ENCODE results near the gene WFDC12.

The WFDC12 gene

DNA sequence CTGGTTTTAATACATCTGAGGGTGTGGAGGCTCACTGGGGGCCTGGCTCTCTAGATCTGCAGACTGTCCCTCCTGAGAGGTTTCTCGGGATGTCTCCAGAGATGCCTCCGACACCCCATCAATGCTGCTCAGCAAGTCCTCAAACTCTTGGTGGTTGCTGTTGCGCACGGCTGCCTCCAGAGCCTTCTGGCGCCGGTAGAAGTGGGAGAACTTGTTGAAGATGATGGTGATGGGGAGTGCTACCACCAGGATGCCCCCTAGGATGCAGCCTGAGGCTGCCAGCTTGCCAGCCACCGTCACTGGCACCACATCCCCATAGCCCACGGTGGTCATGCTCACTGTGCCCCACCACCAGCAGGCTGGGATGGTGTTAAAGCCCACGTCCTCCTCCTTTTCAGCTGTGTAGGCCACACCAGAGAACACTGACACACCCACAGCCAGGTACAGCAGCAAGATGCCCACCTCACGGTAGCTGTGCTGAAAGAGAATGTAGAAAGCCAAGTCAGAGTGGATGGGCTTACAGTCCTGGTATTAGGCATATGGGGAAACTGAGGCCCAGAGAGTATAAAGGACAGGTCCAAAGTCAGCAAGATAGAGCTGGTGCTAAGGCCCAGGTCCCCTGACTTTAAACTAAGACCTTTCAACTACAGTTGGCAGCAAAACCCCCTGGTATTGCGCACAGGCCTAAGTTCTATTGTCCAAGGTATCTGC, 29.2 kb downstream of the WFDC12 start:
- no peak overlapping the region for H3K4me3 ChIP-seq (ENCODE audit: low read depth in 1 of 2, low read length in 2 of 2)
- H3K27me3 ChIP-seq (ENCODE audit: control insufficient read depth in 1 of 2, insufficient read depth in 2 of 2, low read length in 2 of 2): peaks cover 26 to 33% of the 10 kb centered on the region in 2 donors
- no peaks in the 10 kb centered on the region for H3K36me3 ChIP-seq (ENCODE audit: control insufficient read depth in 1 of 2, insufficient read depth in 2 of 2, low read length in 2 of 2)
- H3K27ac ChIP-seq (ENCODE audit: low read depth, low read length): no peak overlapping the region
- H3K9me3 ChIP-seq (ENCODE audit: control insufficient read depth in 1 of 2, low read length in 2 of 2): no peaks in the 10 kb centered on the region
- no peaks in the 10 kb centered on the region for H3K4me1 ChIP-seq (ENCODE audit: control insufficient read depth in 1 of 2, insufficient read depth in 2 of 2, low read length in 2 of 2)
- no peak overlapping the region for H3K9ac ChIP-seq (ENCODE audit: low read depth in 1 of 2, low read length in 2 of 2)

DNA sequence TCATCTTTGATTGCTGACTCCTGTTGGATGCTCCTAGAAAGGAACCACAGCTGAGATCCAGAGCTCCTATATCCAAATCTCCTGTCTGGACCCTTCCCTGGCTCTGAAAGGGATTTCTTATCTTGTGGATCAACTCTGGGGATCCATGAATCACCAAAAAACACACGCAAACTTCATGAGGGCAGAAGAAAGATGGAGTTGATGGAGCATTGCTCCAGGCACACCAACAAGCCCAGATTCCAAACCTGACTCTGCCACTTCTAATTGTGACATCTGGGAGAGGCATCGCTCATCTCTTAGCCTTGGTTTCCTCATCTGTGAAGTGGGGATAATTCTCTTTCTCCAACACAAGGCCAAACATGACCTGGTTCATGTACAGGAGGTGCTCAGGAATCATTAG, 30.1 kb downstream of the WFDC12 start:
- Histone ChIP-seq H3K4me3 (ENCODE audit: low read depth in 1 of 2, low read length in 2 of 2) (no peak overlapping the region), H3K27ac (ENCODE audit: low read depth, low read length) (no peak overlapping the region), H3K27me3 (ENCODE audit: control insufficient read depth in 1 of 2, insufficient read depth in 2 of 2, low read length in 2 of 2) (peaks cover 18 to 25% of the 10 kb centered on the region in 2 donors), H3K36me3 (ENCODE audit: control insufficient read depth in 1 of 2, insufficient read depth in 2 of 2, low read length in 2 of 2) (no peaks in the 10 kb centered on the region), H3K4me1 (ENCODE audit: control insufficient read depth in 1 of 2, insufficient read depth in 2 of 2, low read length in 2 of 2) (no peaks in the 10 kb centered on the region), H3K9me3 (ENCODE audit: control insufficient read depth in 1 of 2, low read length in 2 of 2) (no peaks in the 10 kb centered on the region), H3K9ac (ENCODE audit: low read depth in 1 of 2, low read length in 2 of 2) (no peak overlapping the region)

DNA sequence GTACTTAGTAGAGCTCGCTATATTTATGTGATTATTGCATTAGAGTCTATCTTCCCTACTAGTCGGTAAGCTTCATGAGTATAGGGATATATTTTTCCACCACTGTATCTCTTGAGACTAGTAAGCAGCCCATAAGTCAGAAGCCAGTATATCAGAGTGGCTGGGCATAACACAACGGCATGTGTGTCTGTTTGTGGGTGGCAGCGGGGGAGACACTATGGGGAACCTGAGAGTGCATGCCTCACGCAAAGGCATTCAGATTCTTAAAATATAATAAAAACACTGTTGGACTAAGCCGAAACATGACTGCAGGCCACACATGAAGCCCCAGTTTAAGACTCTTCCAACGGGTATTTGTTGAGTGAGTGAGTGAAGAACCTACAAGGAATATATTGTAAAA, 31.4 kb downstream of the WFDC12 start:
- H3K9me3 ChIP-seq (ENCODE audit: control insufficient read depth in 1 of 2, low read length in 2 of 2): no peaks in the 10 kb centered on the region
- H3K4me1 ChIP-seq (ENCODE audit: control insufficient read depth in 1 of 2, insufficient read depth in 2 of 2, low read length in 2 of 2): no peaks in the 10 kb centered on the region
- no peak overlapping the region for H3K4me3 ChIP-seq (ENCODE audit: low read depth in 1 of 2, low read length in 2 of 2)
- H3K27me3 ChIP-seq (ENCODE audit: control insufficient read depth in 1 of 2, insufficient read depth in 2 of 2, low read length in 2 of 2): peaks cover 10 to 18% of the 10 kb centered on the region in 2 donors
- H3K9ac ChIP-seq (ENCODE audit: low read depth in 1 of 2, low read length in 2 of 2): no peak overlapping the region
- H3K36me3 ChIP-seq (ENCODE audit: control insufficient read depth in 1 of 2, insufficient read depth in 2 of 2, low read length in 2 of 2): no peaks in the 10 kb centered on the region
- H3K27ac ChIP-seq (ENCODE audit: low read depth, low read length): no peak overlapping the region

DNA sequence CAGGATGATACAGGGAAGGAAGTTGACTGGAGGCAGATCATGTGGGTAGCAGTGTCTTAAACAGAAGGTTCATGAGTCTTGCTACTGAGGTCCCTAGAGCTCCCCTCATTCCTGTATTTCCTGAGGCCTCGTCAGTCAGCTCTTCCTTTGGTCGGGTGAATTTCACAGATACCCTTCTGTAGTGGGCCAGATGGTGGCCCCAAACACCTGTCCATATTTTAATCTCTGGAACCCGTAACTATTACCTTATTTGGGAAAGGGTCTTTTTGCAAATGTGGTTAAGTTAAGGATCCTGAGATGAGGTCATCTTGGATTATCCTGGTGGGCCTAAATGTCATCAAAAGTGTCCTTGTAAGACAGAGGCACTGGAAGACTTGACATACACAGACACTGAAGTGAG, 32.9 kb downstream of the WFDC12 start:
- Histone ChIP-seq H3K27ac (ENCODE audit: low read depth, low read length) (no peak overlapping the region), H3K4me1 (ENCODE audit: control insufficient read depth in 1 of 2, insufficient read depth in 2 of 2, low read length in 2 of 2) (no peaks in the 10 kb centered on the region), H3K27me3 (ENCODE audit: control insufficient read depth in 1 of 2, insufficient read depth in 2 of 2, low read length in 2 of 2) (peaks cover 2 to 5% of the 10 kb centered on the region in 2 donors), H3K9ac (ENCODE audit: low read depth in 1 of 2, low read length in 2 of 2) (no peak overlapping the region), H3K9me3 (ENCODE audit: control insufficient read depth in 1 of 2, low read length in 2 of 2) (no peaks in the 10 kb centered on the region), H3K4me3 (ENCODE audit: low read depth in 1 of 2, low read length in 2 of 2) (no peak overlapping the region), H3K36me3 (ENCODE audit: control insufficient read depth in 1 of 2, insufficient read depth in 2 of 2, low read length in 2 of 2) (no peaks in the 10 kb centered on the region)

DNA sequence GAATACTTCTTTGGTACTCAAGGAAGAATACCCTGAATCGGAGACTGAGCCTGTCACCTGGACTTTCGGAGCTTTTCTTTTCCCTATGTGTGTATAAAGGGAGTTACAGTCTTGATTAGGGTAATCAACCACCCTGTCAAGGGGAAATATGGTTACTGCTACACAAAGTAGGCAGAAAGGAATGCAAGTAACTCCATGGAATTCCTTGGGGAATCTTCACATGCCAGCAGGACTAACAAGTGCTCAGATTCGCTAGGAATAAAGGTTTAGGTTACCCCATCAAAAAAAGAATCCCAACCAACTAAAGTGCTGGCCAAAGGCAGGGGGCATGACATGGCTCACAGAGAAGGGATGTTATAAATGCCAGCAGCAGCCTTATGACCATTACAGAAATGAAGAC, 33.8 kb downstream of the WFDC12 start:
- Histone ChIP-seq H3K27me3 (ENCODE audit: control insufficient read depth in 1 of 2, insufficient read depth in 2 of 2, low read length in 2 of 2) (no peaks in the 10 kb centered on the region), H3K4me3 (ENCODE audit: low read depth in 1 of 2, low read length in 2 of 2) (no peak overlapping the region), H3K9me3 (ENCODE audit: control insufficient read depth in 1 of 2, low read length in 2 of 2) (no peaks in the 10 kb centered on the region), H3K9ac (ENCODE audit: low read depth in 1 of 2, low read length in 2 of 2) (no peak overlapping the region), H3K4me1 (ENCODE audit: control insufficient read depth in 1 of 2, insufficient read depth in 2 of 2, low read length in 2 of 2) (no peaks in the 10 kb centered on the region), H3K27ac (ENCODE audit: low read depth, low read length) (no peak overlapping the region), H3K36me3 (ENCODE audit: control insufficient read depth in 1 of 2, insufficient read depth in 2 of 2, low read length in 2 of 2) (no peaks in the 10 kb centered on the region)

DNA sequence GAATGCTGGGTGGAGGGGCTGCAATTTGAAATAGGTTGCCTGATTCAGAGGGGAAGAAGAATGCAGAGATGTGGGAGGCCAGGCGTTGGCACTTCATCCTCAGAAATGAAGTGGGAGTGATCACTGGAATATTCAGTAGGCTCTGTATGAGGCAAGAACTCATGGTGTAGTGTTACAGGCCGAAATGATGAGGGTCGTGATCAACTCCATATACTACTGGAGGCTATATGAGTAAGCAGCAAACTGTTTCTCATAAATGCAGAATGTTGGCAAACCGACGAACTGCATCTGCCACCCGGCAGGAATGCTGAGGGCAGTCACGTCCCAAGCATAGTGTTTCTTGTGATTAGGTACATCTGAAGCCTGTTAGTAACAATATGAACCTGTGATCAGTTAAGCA, 36.0 kb downstream of the WFDC12 start:
- no peaks in the 10 kb centered on the region for H3K36me3 ChIP-seq (ENCODE audit: control insufficient read depth in 1 of 2, insufficient read depth in 2 of 2, low read length in 2 of 2)
- no peaks in the 10 kb centered on the region for H3K4me1 ChIP-seq (ENCODE audit: control insufficient read depth in 1 of 2, insufficient read depth in 2 of 2, low read length in 2 of 2)
- no peaks in the 10 kb centered on the region for H3K9me3 ChIP-seq (ENCODE audit: control insufficient read depth in 1 of 2, low read length in 2 of 2)
- no peak overlapping the region for H3K27ac ChIP-seq (ENCODE audit: low read depth, low read length)
- H3K4me3 ChIP-seq (ENCODE audit: low read depth in 1 of 2, low read length in 2 of 2): no peak overlapping the region
- H3K27me3 ChIP-seq (ENCODE audit: control insufficient read depth in 1 of 2, insufficient read depth in 2 of 2, low read length in 2 of 2): no peaks in the 10 kb centered on the region
- H3K9ac ChIP-seq (ENCODE audit: low read depth in 1 of 2, low read length in 2 of 2): no peak overlapping the region

DNA sequence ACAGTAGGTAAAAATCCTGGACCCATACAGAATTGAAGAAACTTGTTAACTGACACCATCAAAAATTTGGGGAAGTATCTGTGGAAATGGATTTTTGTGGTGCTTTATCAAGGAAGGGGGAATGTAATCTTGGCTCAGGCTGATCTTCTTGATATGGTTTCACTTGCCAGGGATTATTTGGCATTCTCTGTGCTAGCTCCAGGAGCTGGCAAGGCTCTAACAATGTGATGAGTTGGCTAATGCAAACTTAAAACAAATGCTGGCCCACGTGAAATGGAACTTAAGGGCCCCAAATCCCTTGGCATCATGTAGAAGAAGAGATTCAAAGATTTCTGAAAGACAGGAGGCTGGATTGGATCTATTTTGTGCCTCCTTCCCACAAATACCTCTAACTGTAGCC, 36.5 kb downstream of the WFDC12 start:
- Histone ChIP-seq H3K36me3 (ENCODE audit: control insufficient read depth in 1 of 2, insufficient read depth in 2 of 2, low read length in 2 of 2) (peaks cover under 1% of the 10 kb centered on the region in 2 donors), H3K9ac (ENCODE audit: low read depth in 1 of 2, low read length in 2 of 2) (no peak overlapping the region), H3K4me1 (ENCODE audit: control insufficient read depth in 1 of 2, insufficient read depth in 2 of 2, low read length in 2 of 2) (no peaks in the 10 kb centered on the region), H3K27ac (ENCODE audit: low read depth, low read length) (no peak overlapping the region), H3K9me3 (ENCODE audit: control insufficient read depth in 1 of 2, low read length in 2 of 2) (peaks cover 2% of the 10 kb centered on the region in 2 donors), H3K4me3 (ENCODE audit: low read depth in 1 of 2, low read length in 2 of 2) (no peak overlapping the region), H3K27me3 (ENCODE audit: control insufficient read depth in 1 of 2, insufficient read depth in 2 of 2, low read length in 2 of 2) (no peaks in the 10 kb centered on the region)

DNA sequence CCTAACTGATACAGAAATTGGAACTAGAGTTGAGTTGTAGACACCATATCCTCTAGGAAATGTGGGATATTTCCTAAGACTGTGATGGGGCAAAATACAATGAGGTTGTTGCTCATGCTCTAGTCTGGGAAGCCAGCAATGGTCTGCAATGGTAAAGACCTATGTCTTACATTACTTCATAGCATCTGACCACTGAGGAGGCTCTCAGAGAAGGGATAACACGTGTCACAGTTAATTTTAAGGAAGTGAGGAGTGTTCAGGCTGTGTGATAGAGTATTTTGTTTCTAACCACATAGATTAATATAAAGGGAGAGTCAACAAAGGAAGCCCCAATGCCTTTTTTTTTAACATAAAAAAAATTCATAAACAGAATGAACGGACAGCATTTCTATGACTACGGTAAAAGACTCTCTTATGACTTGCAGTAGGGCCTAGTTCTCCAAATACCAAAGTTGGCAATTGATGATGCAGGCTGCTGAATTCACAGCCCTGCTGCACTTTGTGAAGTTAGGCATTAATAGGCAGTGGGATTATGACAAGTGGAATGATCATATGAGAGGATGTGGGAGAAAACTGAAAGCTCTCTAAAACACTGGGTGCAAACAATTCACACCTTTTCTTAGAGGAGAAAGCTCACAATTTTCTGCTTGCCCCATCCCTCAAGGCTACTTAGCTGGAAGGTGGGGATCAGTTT, 37.0 kb downstream of the WFDC12 start:
- no peak overlapping the region for H3K9ac ChIP-seq (ENCODE audit: low read depth in 1 of 2, low read length in 2 of 2)
- H3K36me3 ChIP-seq (ENCODE audit: control insufficient read depth in 1 of 2, insufficient read depth in 2 of 2, low read length in 2 of 2): peaks cover 6% of the 10 kb centered on the region in 2 donors
- H3K9me3 ChIP-seq (ENCODE audit: control insufficient read depth in 1 of 2, low read length in 2 of 2): peaks cover 7% of the 10 kb centered on the region in 2 donors
- H3K4me1 ChIP-seq (ENCODE audit: control insufficient read depth in 1 of 2, insufficient read depth in 2 of 2, low read length in 2 of 2): no peaks in the 10 kb centered on the region
- no peak overlapping the region for H3K27ac ChIP-seq (ENCODE audit: low read depth, low read length)
- no peak overlapping the region for H3K4me3 ChIP-seq (ENCODE audit: low read depth in 1 of 2, low read length in 2 of 2)
- no peaks in the 10 kb centered on the region for H3K27me3 ChIP-seq (ENCODE audit: control insufficient read depth in 1 of 2, insufficient read depth in 2 of 2, low read length in 2 of 2)

DNA sequence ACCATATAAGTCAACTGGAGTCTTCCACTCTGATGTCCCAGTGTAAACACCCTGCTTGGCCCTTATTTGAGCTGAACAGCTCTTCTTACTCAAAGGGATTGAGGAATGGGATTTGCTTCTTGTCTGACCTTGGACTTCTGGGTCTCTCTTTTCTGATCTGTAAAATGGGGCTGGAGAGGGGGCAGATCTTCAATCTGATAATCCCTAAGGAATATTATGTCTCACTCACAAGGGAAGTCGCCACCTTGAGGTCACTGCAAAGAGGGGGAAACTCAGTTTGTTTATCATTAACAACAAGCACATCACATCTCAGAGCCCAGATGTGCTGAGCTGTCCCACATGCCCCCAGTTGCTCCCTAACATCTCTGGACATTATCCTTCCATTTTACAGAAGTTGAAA, 38.4 kb downstream of the WFDC12 start:
- Histone ChIP-seq H3K36me3 (ENCODE audit: control insufficient read depth in 1 of 2, insufficient read depth in 2 of 2, low read length in 2 of 2) (peaks cover 7 to 18% of the 10 kb centered on the region in 2 donors), H3K27me3 (ENCODE audit: control insufficient read depth in 1 of 2, insufficient read depth in 2 of 2, low read length in 2 of 2) (no peaks in the 10 kb centered on the region), H3K9me3 (ENCODE audit: control insufficient read depth in 1 of 2, low read length in 2 of 2) (peaks cover 7 to 8% of the 10 kb centered on the region in 2 donors), H3K9ac (ENCODE audit: low read depth in 1 of 2, low read length in 2 of 2) (no peak overlapping the region), H3K4me1 (ENCODE audit: control insufficient read depth in 1 of 2, insufficient read depth in 2 of 2, low read length in 2 of 2) (no peaks in the 10 kb centered on the region), H3K4me3 (ENCODE audit: low read depth in 1 of 2, low read length in 2 of 2) (no peak overlapping the region), H3K27ac (ENCODE audit: low read depth, low read length) (no peak overlapping the region)

DNA sequence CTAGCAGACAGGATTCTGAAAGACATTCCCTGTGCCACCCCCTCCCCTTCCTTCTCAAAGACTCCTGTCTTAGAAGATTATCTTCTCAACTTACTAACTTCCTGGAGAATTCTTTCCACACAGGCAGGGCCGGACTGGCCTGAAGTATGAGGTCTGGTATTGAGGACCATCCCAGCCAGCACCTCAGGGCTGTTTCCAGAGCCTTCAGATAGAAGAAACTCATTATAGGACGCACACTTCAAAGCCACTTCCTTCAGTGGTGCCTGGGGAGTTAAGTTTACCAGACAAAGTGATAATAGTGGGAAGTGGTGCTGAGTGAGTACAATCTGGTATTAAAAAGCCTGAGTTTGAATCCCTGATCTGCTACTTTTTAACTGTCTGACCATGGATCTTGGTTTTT, 39.0 kb downstream of the WFDC12 start:
- Histone ChIP-seq H3K9ac (ENCODE audit: low read depth in 1 of 2, low read length in 2 of 2) (no peak overlapping the region), H3K4me1 (ENCODE audit: control insufficient read depth in 1 of 2, insufficient read depth in 2 of 2, low read length in 2 of 2) (no peaks in the 10 kb centered on the region), H3K27me3 (ENCODE audit: control insufficient read depth in 1 of 2, insufficient read depth in 2 of 2, low read length in 2 of 2) (no peaks in the 10 kb centered on the region), H3K36me3 (ENCODE audit: control insufficient read depth in 1 of 2, insufficient read depth in 2 of 2, low read length in 2 of 2) (peaks cover 11 to 24% of the 10 kb centered on the region in 2 donors), H3K4me3 (ENCODE audit: low read depth in 1 of 2, low read length in 2 of 2) (no peak overlapping the region), H3K9me3 (ENCODE audit: control insufficient read depth in 1 of 2, low read length in 2 of 2) (peaks cover 7 to 8% of the 10 kb centered on the region in 2 donors), H3K27ac (ENCODE audit: low read depth, low read length) (no peak overlapping the region)

Data from duodenal mucosa (tissue), 2 donors.